ENCODE data around the gene MOCS3. TPM values are rescaled to one million over a fixed set of nuclear protein-coding genes. Genes with fewer than 3 reads are reported as not detected.

The MOCS3 gene
- total RNA-seq, 1 experiment from 2014 or later = 13.4 TPM

- Histone ChIP-seq H2AFZ (ENCODE audit: low read length) (no peak overlapping the region), H3K36me3 (ENCODE audit: low read depth, low read length) (no peaks in the 10 kb centered on the region), H3K4me1 (ENCODE audit: insufficient read depth, low read length) (no peaks in the 10 kb centered on the region), H3K9ac (ENCODE audit: low read length) (no peak overlapping the region), H3K4me3 (ENCODE audit: low read length) (no peak overlapping the region), H3F3A (ENCODE audit: low read length, unreplicated experiment) (no peaks in the 10 kb centered on the region), H3K9me2 (replicated peaks; ENCODE audit: low read length) (no peaks in the 10 kb centered on the region), H3K4me2 (ENCODE audit: low read length) (no peak overlapping the region), H3K79me2 (ENCODE audit: low read length) (no peaks in the 10 kb centered on the region), H3K27ac (ENCODE audit: low read length) (no peak overlapping the region), H4K20me1 (ENCODE audit: low read length) (no peaks in the 10 kb centered on the region), H3K9me3 (ENCODE audit: low read length) (no peaks in the 10 kb centered on the region), H3K27me3 (ENCODE audit: low read length) (no peaks in the 10 kb centered on the region)
- no peak for ATAC-seq
- no peak for DNase-seq
- ChIA-PET POLR2A (ENCODE audit: unreplicated experiment) (no interaction called here), CTCF (no interaction called here)
- intact Hi-C loops (cut with micrococcal nuclease) = no loop called here
- BruUV-seq (replicated peaks) = no TSS peak
- TF ChIP-seq CTCF (conservative IDR thresholded peaks at IDR 0.05; ENCODE audit: low read depth, low read length) (no peak), EZH2 (IDR thresholded peaks at IDR 0.05; ENCODE audit: low read length, unreplicated experiment) (no peak), EZH2phosphoT487 (IDR thresholded peaks at IDR 0.05; ENCODE audit: borderline replicate concordance, low read length) (no peak)
Observed at GRCh38 chr20:50969435-50969834, 10.8 kb downstream of the MOCS3 start.

- BruUV-seq (replicated peaks) = no TSS peak
- Histone ChIP-seq H3K36me3 (ENCODE audit: low read depth, low read length) (no peaks in the 10 kb centered on the region), H3K4me1 (ENCODE audit: insufficient read depth, low read length) (no peaks in the 10 kb centered on the region), H3K9me2 (replicated peaks; ENCODE audit: low read length) (no peaks in the 10 kb centered on the region), H2AFZ (ENCODE audit: low read length) (no peak overlapping the region), H4K20me1 (ENCODE audit: low read length) (no peaks in the 10 kb centered on the region), H3K27ac (ENCODE audit: low read length) (no peak overlapping the region), H3K79me2 (ENCODE audit: low read length) (no peaks in the 10 kb centered on the region), H3K4me3 (ENCODE audit: low read length) (no peak overlapping the region), H3K27me3 (ENCODE audit: low read length) (no peaks in the 10 kb centered on the region), H3K9me3 (ENCODE audit: low read length) (no peaks in the 10 kb centered on the region), H3F3A (ENCODE audit: low read length, unreplicated experiment) (no peaks in the 10 kb centered on the region), H3K9ac (ENCODE audit: low read length) (no peak overlapping the region), H3K4me2 (ENCODE audit: low read length) (no peak overlapping the region)
- intact Hi-C loops (cut with micrococcal nuclease) = no loop called here
- DNase-seq (no peak), ATAC-seq (no peak)
- ChIA-PET CTCF (no interaction called here), POLR2A (ENCODE audit: unreplicated experiment) (no interaction called here)
- TF ChIP-seq CTCF (conservative IDR thresholded peaks at IDR 0.05; ENCODE audit: low read depth, low read length) = no peak
- no peak for TF ChIP-seq EZH2phosphoT487 (IDR thresholded peaks at IDR 0.05; ENCODE audit: borderline replicate concordance, low read length)
- TF ChIP-seq EZH2 (IDR thresholded peaks at IDR 0.05; ENCODE audit: low read length, unreplicated experiment) = no peak
Observed at GRCh38 chr20:50969912-50970311, 11.3 kb downstream of the MOCS3 start.

GRCh38 chr20:50975701-50976330, 17.2 kb downstream of the MOCS3 start:
- Histone ChIP-seq H3K36me3 (ENCODE audit: low read depth, low read length) (no peaks in the 10 kb centered on the region), H4K20me1 (ENCODE audit: low read length) (no peaks in the 10 kb centered on the region), H3K4me3 (ENCODE audit: low read length) (no peak overlapping the region), H2AFZ (ENCODE audit: low read length) (no peak overlapping the region), H3K4me2 (ENCODE audit: low read length) (no peak overlapping the region), H3K27ac (ENCODE audit: low read length) (no peak overlapping the region), H3K79me2 (ENCODE audit: low read length) (no peaks in the 10 kb centered on the region), H3K9ac (ENCODE audit: low read length) (no peak overlapping the region), H3K27me3 (ENCODE audit: low read length) (no peaks in the 10 kb centered on the region), H3K9me3 (ENCODE audit: low read length) (no peaks in the 10 kb centered on the region), H3K9me2 (replicated peaks; ENCODE audit: low read length) (no peaks in the 10 kb centered on the region), H3K4me1 (ENCODE audit: insufficient read depth, low read length) (peaks cover 16% of the 10 kb centered on the region), H3F3A (ENCODE audit: low read length, unreplicated experiment) (no peaks in the 10 kb centered on the region)
- no TSS peak for BruUV-seq (replicated peaks)
- no peak for ATAC-seq
- CTCF ChIA-PET = no interaction called here
- POLR2A ChIA-PET (ENCODE audit: unreplicated experiment) = no interaction called here
- intact Hi-C loops (cut with micrococcal nuclease) = no loop called here
- TF ChIP-seq EZH2 (IDR thresholded peaks at IDR 0.05; ENCODE audit: low read length, unreplicated experiment) = no peak
- no peak for TF ChIP-seq CTCF (conservative IDR thresholded peaks at IDR 0.05; ENCODE audit: low read depth, low read length)
- TF ChIP-seq EZH2phosphoT487 (IDR thresholded peaks at IDR 0.05; ENCODE audit: borderline replicate concordance, low read length) = no peak
- DNase-seq = no peak
